ENCODE measurements around the gene MKNK2. TPM values are rescaled to one million over a fixed set of nuclear protein-coding genes. Genes with fewer than 3 reads are reported as not detected.
"Not testable (repeated sequence)": the region's sequence is repeated elsewhere in the genome, so short reads cannot be mapped to it uniquely, and the experiment has no call there.

The MKNK2 gene
- total RNA-seq, 1 experiment from 2014 or later = 135 TPM

- no peak overlapping the region for H3K4me3 ChIP-seq (ENCODE audit: insufficient read depth, low read depth, low read length)
- H3K36me3 ChIP-seq (replicated peaks; ENCODE audit: control insufficient read depth, insufficient read depth, low read length) = peaks cover 12% of the 10 kb centered on the region
- H3K27me3 ChIP-seq (ENCODE audit: control insufficient read depth, insufficient read depth, low read length) = no peaks in the 10 kb centered on the region
- no peak for DNase-seq
Measured at GRCh38 chr19:2038284-2039088, 12.6 kb downstream of the MKNK2 start.

- no peaks in the 10 kb centered on the region for H3K27me3 ChIP-seq (ENCODE audit: control insufficient read depth, insufficient read depth, low read length)
- peaks cover 9% of the 10 kb centered on the region for H3K36me3 ChIP-seq (replicated peaks; ENCODE audit: control insufficient read depth, insufficient read depth, low read length)
- no peak for DNase-seq
- H3K4me3 ChIP-seq (ENCODE audit: insufficient read depth, low read depth, low read length) = no peak overlapping the region
Measured at GRCh38 chr19:2037651-2038255, 13.3 kb downstream of the MKNK2 start.

GRCh38 chr19:2036424-2036823 is 14.6 kb downstream of the MKNK2 start:
- H3K27me3 ChIP-seq (ENCODE audit: control insufficient read depth, insufficient read depth, low read length) = no peaks in the 10 kb centered on the region
- no peak for DNase-seq
- H3K4me3 ChIP-seq (ENCODE audit: insufficient read depth, low read depth, low read length) = no peak overlapping the region
- peaks cover 9% of the 10 kb centered on the region for H3K36me3 ChIP-seq (replicated peaks; ENCODE audit: control insufficient read depth, insufficient read depth, low read length)

GRCh38 chr19:2035590-2035991 is 15.5 kb downstream of the MKNK2 start:
- no peak overlapping the region for H3K4me3 ChIP-seq (ENCODE audit: insufficient read depth, low read depth, low read length)

GRCh38 chr19:2034729-2035589 is 16.1 kb downstream of the MKNK2 start:
- peak; percentile 98 for DNase-seq
- Histone ChIP-seq H3K27me3 (ENCODE audit: control insufficient read depth, insufficient read depth, low read length) (no peaks in the 10 kb centered on the region), H3K4me3 (ENCODE audit: insufficient read depth, low read depth, low read length) (peak overlapping the region; percentile 41), H3K36me3 (replicated peaks; ENCODE audit: control insufficient read depth, insufficient read depth, low read length) (no peaks in the 10 kb centered on the region; the same call in 1 of the 2 replicates)

More at GRCh38 chr19:2035590-2035991, 15.5 kb downstream of the MKNK2 start:
- peaks cover 2% of the 10 kb centered on the region; the same call in 1 of the 2 replicates for H3K36me3 ChIP-seq (replicated peaks; ENCODE audit: control insufficient read depth, insufficient read depth, low read length)
- H3K27me3 ChIP-seq (ENCODE audit: control insufficient read depth, insufficient read depth, low read length) = no peaks in the 10 kb centered on the region
- no peak for DNase-seq

GRCh38 chr19:2034253-2034652 is 16.8 kb downstream of the MKNK2 start:
- not testable (repeated sequence) for DNase-seq; H3K27me3 ChIP-seq (ENCODE audit: control insufficient read depth, insufficient read depth, low read length); H3K36me3 ChIP-seq (replicated peaks; ENCODE audit: control insufficient read depth, insufficient read depth, low read length)
- peak overlapping the region; percentile 41 for H3K4me3 ChIP-seq (ENCODE audit: insufficient read depth, low read depth, low read length)

- DNase-seq = no peak
- Histone ChIP-seq H3K36me3 (replicated peaks; ENCODE audit: control insufficient read depth, insufficient read depth, low read length) (no peaks in the 10 kb centered on the region), H3K27me3 (ENCODE audit: control insufficient read depth, insufficient read depth, low read length) (no peaks in the 10 kb centered on the region), H3K4me3 (ENCODE audit: insufficient read depth, low read depth, low read length) (no peak overlapping the region)
Measured at GRCh38 chr19:2033825-2034159, 17.3 kb downstream of the MKNK2 start.

- no peak for DNase-seq
- H3K36me3 ChIP-seq (replicated peaks; ENCODE audit: control insufficient read depth, insufficient read depth, low read length) = no peaks in the 10 kb centered on the region
- no peaks in the 10 kb centered on the region for H3K27me3 ChIP-seq (ENCODE audit: control insufficient read depth, insufficient read depth, low read length)
- H3K4me3 ChIP-seq (ENCODE audit: insufficient read depth, low read depth, low read length) = no peak overlapping the region
Measured at GRCh38 chr19:2033115-2033824, 17.8 kb downstream of the MKNK2 start.

GRCh38 chr19:2032296-2032941 is 18.6 kb downstream of the MKNK2 start:
- Histone ChIP-seq H3K4me3 (ENCODE audit: insufficient read depth, low read depth, low read length) (no peak overlapping the region), H3K27me3 (ENCODE audit: control insufficient read depth, insufficient read depth, low read length) (no peaks in the 10 kb centered on the region)
- DNase-seq = peak; percentile 66

GRCh38 chr19:2027361-2027760 is 23.7 kb downstream of the MKNK2 start:
- H3K4me3 ChIP-seq (ENCODE audit: insufficient read depth, low read depth, low read length) = no peak overlapping the region
- no peak for DNase-seq

More at GRCh38 chr19:2032296-2032941, 18.6 kb downstream of the MKNK2 start:
- H3K36me3 ChIP-seq (replicated peaks; ENCODE audit: control insufficient read depth, insufficient read depth, low read length) = no peaks in the 10 kb centered on the region

GRCh38 chr19:2026770-2027169 is 24.3 kb downstream of the MKNK2 start:
- DNase-seq = no peak
- Histone ChIP-seq H3K36me3 (replicated peaks; ENCODE audit: control insufficient read depth, insufficient read depth, low read length) (no peaks in the 10 kb centered on the region), H3K27me3 (ENCODE audit: control insufficient read depth, insufficient read depth, low read length) (no peaks in the 10 kb centered on the region), H3K4me3 (ENCODE audit: insufficient read depth, low read depth, low read length) (no peak overlapping the region)

More at GRCh38 chr19:2027361-2027760, 23.7 kb downstream of the MKNK2 start:
- H3K36me3 ChIP-seq (replicated peaks; ENCODE audit: control insufficient read depth, insufficient read depth, low read length) = no peaks in the 10 kb centered on the region
- no peaks in the 10 kb centered on the region for H3K27me3 ChIP-seq (ENCODE audit: control insufficient read depth, insufficient read depth, low read length)

GRCh38 chr19:2022289-2022688 is 28.8 kb downstream of the MKNK2 start:
- Histone ChIP-seq H3K27me3 (ENCODE audit: control insufficient read depth, insufficient read depth, low read length) (no peaks in the 10 kb centered on the region), H3K36me3 (replicated peaks; ENCODE audit: control insufficient read depth, insufficient read depth, low read length) (no peaks in the 10 kb centered on the region), H3K4me3 (ENCODE audit: insufficient read depth, low read depth, low read length) (no peak overlapping the region)
- DNase-seq = no peak

- no peaks in the 10 kb centered on the region for H3K27me3 ChIP-seq (ENCODE audit: control insufficient read depth, insufficient read depth, low read length)
- no peak overlapping the region for H3K4me3 ChIP-seq (ENCODE audit: insufficient read depth, low read depth, low read length)
- no peaks in the 10 kb centered on the region for H3K36me3 ChIP-seq (replicated peaks; ENCODE audit: control insufficient read depth, insufficient read depth, low read length)
- peak; percentile 39 for DNase-seq
Measured at GRCh38 chr19:2021453-2022140, 29.4 kb downstream of the MKNK2 start.

All from H7 (cell line).